GM19372 (cell line): ENCODE data around the gene WDTC1.
A peak's percentile ranks its signal among the peaks of the same experiment; 100 is the strongest.

Experiments
- ATAC-seq: cut with Tn5 transposase; IDR thresholded peaks from one replicate; pipeline ENCODE4 v1.9.1; 2021; ENCODE audit warnings: mild to moderate bottlenecking, low read depth, moderate library complexity; ENCODE audit not compliant: unreplicated experiment

WDTC1 gene

GRCh38 chr1:27300341-27301051 lies 66.1 kb downstream of the WDTC1 start:
- no peak for ATAC-seq

DNA sequence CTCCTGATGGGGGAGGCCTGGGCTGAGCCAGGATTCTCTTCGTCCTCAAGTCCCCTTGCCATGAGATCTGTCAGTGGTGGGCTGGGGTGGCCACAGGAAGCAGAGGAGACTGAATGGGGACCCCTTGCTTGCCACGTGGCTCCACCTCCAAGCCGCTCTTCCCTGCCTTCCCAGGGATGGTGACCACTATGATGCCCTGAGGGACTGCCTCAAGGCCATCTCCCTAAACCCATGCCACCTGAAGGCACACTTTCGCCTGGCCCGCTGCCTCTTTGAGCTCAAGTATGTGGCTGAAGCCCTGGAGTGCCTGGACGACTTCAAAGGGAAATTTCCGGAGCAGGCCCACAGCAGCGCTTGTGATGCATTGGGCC lies 66.6 kb downstream of the WDTC1 start:
- ATAC-seq: no peak

DNA sequence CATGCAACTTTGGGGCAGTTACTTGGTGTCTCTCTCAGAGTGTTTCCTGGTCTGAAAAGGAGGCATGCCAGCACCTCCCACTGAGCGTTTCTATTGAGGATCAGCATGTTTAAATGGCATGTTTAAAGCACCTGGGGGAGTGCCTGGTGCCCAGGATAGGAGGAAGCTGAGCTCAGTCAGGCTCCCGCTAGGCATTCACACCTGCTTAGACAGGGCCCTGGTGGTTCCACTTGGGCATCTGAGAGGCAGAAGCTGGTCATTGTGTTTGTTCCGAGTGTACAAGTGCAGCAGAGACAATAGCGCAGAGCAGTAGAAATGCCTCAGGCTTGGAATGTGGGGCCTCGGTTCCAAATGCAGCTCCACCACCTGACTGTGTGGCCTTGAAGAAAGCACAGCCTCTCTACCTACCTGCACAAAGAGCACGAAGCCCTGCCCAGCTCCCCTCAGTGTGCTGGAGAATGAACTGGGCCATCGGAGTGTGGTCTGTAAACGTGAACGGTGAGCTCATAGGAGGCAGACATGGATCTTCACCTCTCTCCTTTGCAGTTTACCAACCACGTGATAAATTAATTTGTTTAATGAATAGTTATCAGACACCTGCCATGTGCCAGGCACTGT lies 67.3 kb downstream of the WDTC1 start:
- no peak for ATAC-seq

- ATAC-seq: no peak
Measured at GRCh38 chr1:27302612-27303011, 68.2 kb downstream of the WDTC1 start.

DNA sequence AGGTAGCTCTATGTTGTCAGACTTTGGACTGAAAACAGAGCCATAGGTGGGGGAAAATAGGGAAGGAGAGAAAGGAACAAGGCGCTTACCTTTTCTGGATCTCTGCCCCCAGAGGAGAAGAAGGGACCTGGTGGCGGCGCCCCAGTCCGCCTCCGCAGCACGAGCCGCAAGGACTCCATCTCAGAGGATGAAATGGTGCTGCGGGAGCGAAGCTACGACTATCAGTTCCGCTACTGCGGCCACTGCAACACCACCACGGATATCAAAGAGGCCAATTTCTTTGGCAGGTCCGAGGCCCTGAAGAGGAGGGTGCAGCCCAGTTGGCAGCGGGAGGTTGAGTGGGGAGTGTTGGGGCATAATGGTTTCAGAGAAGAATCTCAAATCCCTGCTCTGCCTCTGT lies 69.1 kb downstream of the WDTC1 start:
- no peak for ATAC-seq

DNA sequence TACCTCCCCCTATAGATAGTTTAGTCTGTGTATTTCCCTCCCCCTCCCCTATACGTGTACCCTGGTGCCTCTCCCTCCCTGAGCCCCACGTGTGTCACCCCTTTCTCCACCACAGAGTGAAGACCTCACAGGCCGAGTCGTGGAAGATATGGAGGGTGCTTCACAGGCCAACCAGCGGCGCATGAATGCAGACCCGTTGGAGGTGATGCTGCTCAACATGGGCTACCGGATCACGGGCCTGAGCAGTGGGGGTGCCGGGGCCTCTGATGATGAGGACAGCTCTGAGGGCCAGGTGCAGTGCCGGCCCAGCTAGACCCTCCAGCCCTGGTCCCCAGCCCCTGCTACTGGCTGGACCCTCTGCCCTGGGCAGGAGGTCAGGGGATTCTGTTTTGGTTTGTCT lies 71.6 kb downstream of the WDTC1 start:
- no peak for ATAC-seq

DNA sequence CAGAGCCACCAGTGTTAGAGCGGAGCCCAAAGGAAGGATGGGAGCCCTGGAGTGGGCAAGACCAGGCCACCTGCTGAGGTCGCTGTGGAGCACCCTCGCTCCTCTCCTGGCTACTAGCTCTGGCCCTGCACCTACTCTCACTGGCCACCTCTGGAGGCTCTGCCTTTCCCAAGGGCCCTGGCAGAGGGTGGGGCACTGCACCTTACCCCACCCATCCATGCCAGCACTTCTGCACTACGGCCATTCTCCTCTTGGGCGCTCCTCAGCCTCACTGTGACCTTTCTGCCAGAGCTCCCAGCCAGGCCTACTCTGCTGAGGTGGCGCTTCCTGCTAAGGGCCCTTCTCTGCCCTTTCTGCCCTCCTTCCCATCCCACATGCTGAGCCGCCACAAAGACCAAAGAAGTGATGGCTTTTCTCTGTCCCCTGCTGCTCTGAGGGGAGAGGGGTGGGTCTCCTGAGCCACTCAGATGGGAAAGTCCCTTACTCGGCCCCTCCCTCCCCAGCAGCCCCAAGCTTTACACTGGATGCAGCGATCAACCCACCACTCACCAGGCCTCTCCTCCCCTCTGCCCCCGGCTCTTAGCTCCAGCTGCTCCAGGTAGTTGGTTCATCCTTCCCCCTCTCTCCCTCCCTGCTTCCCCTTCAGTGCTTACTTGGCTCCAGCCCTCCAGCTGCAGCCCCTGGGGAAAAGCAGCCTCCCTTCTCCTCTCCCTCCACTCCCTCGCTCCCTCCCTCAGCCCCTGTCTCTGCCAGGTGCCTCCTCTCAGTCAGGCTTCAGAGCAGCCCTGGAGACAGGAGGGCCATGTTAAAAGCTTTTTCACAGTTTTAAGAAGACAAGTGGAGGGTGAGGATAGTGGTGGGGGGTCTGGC lies 72.7 kb downstream of the WDTC1 start:
- ATAC-seq: no peak

- ATAC-seq: no peak
Measured at GRCh38 chr1:27307874-27308598, 73.6 kb downstream of the WDTC1 start.

- no peak for ATAC-seq
Measured at GRCh38 chr1:27314169-27314568, 79.7 kb downstream of the WDTC1 start.

- no peak for ATAC-seq
Measured at GRCh38 chr1:27314737-27315136, 80.3 kb downstream of the WDTC1 start.

GRCh38 chr1:27316860-27317259 lies 82.4 kb downstream of the WDTC1 start:
- ATAC-seq: no peak

GRCh38 chr1:27318136-27318535 lies 83.7 kb downstream of the WDTC1 start:
- no peak for ATAC-seq

- no peak for ATAC-seq
Measured at GRCh38 chr1:27318596-27318995, 84.2 kb downstream of the WDTC1 start.

DNA sequence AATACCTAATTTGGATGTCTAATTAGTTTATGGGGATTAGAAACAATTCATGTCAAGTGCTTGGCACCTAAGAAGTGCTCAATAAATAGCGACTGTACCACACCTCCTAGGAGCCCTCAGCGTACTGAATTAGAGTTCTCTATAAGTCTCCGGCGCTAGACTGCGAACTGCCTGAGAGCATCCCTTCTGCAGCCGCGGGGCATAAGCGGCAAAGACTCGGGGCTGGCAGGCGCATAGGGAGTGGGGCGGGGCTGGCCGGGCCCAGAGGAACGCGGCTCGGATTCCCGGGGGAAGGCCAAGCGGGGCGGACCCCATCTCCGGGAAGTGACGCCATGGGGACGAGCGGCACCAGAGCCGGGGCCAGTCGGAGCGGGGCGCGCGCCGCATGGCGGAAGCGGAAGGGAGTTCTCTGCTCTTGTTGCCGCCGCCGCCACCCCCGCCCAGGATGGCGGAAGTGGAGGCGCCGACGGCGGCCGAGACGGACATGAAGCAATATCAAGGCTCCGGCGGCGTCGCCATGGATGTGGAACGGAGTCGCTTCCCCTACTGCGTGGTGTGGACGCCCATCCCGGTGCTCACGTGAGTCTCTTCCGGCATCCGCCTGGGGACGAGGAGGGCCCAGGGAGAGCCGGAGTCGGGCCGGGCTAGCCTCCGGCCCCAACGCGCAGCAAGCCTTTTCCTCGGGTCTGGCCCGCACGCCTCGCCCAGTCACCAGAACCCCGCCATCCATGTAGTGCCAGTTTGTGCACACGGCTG lies 87.6 kb downstream of the WDTC1 start, which contains the start of gene TMEM222:
TSS of gene TMEM222 (plus strand) at position 351 of the 756 bp plus-strand sequence. CDS start at position 386, 35 bp downstream.
- peak; percentile 94 for ATAC-seq

DNA sequence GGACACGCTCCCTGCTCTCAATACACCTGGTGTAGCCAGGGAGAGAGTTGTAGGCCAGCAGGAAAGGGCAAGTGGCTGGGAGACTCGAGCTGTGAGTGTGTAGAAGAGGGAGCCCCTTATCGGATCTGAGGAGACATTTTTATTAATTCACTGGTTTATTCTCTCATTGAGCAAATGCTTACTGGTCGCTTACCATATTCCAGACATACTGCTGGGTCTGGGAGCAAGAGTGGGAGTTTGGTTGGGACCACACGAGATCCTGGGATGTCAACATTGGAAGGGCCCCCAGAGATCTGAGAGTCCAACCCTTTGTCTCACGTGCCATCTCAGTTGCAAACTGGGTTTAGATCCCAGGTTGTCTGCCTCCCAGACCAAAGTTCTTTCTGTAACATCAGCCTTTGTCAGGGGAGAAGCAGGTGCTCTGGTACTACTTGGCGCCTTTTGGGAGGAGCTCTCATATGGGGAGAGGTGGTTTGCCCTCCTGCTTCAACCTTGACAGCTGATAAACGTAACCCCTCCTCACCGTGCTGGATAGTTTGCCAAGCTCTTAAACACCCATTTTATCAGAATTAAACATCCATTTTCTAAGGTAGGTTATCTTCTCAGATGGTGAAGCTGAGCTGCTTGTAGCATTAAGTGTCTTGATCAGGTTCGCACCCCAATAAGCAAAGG lies 88.3 kb downstream of the WDTC1 start:
- ATAC-seq: no peak

GRCh38 chr1:27325286-27325685 lies 90.9 kb downstream of the WDTC1 start:
- ATAC-seq: no peak

DNA sequence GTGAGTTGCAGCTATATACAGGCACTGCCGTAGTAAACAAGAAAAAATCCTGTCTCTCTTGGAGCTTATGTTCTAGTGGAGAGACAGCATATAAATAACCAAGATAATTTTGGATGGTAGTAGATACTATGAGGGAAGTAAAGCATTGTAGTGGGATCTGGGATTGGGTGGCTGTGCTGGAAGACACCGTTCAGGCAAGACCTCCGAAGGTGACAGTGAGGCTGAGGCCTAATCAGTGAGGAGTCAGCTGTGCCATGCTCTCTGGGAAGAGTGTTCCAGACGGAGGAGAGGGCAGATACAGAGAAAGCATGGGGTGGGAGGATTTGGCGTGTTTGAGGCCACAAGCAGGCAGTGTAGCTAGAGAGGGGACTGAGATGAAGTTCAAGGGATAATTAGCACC lies 93.5 kb downstream of the WDTC1 start:
- no peak for ATAC-seq

GRCh38 chr1:27330786-27331185 lies 96.4 kb downstream of the WDTC1 start:
- ATAC-seq: no peak

- ATAC-seq: no peak
Measured at GRCh38 chr1:27331426-27331825, 97.0 kb downstream of the WDTC1 start.
